ENCODE measurements around the gene NPHP4.

DNA sequence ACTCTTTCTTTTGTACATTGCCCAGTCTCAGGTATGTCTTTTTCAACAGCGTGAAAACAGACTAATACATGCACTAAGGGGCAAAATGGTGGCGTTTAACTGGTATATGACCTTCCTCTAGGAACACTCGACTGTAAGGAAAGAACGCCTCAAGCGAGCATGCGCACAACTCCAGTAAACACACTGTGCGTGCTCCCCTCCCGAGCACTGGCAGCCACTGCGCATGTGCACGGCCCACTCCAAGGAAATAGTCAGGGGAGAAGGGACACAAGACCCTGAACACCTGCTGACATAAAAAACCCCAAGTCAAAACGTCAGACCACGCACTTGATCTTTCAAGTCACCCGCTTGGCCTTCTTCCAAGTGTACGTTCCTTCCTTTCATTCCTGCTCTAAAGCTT lies 173.5 kb downstream of the NPHP4 start:
- TF ChIP-seq, protein P1, sequence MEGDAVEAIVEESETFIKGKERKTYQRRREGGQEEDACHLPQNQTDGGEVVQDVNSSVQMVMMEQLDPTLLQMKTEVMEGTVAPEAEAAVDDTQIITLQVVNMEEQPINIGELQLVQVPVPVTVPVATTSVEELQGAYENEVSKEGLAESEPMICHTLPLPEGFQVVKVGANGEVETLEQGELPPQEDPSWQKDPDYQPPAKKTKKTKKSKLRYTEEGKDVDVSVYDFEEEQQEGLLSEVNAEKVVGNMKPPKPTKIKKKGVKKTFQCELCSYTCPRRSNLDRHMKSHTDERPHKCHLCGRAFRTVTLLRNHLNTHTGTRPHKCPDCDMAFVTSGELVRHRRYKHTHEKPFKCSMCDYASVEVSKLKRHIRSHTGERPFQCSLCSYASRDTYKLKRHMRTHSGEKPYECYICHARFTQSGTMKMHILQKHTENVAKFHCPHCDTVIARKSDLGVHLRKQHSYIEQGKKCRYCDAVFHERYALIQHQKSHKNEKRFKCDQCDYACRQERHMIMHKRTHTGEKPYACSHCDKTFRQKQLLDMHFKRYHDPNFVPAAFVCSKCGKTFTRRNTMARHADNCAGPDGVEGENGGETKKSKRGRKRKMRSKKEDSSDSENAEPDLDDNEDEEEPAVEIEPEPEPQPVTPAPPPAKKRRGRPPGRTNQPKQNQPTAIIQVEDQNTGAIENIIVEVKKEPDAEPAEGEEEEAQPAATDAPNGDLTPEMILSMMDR (IDR thresholded peaks at IDR 0.05; ENCODE audit: low read length): no peak
- no peak for TF ChIP-seq EZH2 (optimal IDR thresholded peaks at IDR 0.05; ENCODE audit: low read depth, low read length)

Data from MM.1S (cell line).